Liver (tissue), 3 donors: ENCODE results near the gene SLC29A3.

ENCODE experiments used
- FOXA2 ChIP-seq: IDR thresholded peaks from 2 replicates; pipeline ENCODE4 v1.6.1; 2016; ENCODE audit warnings: antibody characterized with exemption
- JUND ChIP-seq, 2 donors: IDR thresholded peaks; 2 replicates each; pipeline ENCODE4 v1.6.1; 2016; ENCODE audit warnings: antibody characterized with exemption in 2 of 2
- NR2F2 ChIP-seq: IDR thresholded peaks from 2 replicates; pipeline ENCODE4 v1.6.1; 2016; ENCODE audit warnings: antibody characterized with exemption
- RAD21 ChIP-seq, 2 donors: IDR thresholded peaks; 2 replicates each; pipeline ENCODE4 v1.6.1; 2016; ENCODE audit warnings: antibody characterized with exemption in 2 of 2, mild to moderate bottlenecking in 2 of 2
- REST ChIP-seq: IDR thresholded peaks from 2 replicates; pipeline ENCODE4 v1.6.1; 2016; ENCODE audit warnings: antibody characterized with exemption, mild to moderate bottlenecking
- RXRA ChIP-seq, 2 donors: IDR thresholded peaks; 2 replicates each; pipeline ENCODE4 v1.6.1; 2017 to 2018; ENCODE audit warnings: antibody characterized with exemption in 2 of 2, mild to moderate bottlenecking in 1 of 2
- TAF1 ChIP-seq: conservative IDR thresholded peaks from 2 replicates; pipeline ENCODE4 v1.6.1; 2016; ENCODE audit warnings: antibody characterized with exemption, mild to moderate bottlenecking
- ZBTB33 ChIP-seq: IDR thresholded peaks from 2 replicates; pipeline ENCODE4 v1.6.1; 2016; ENCODE audit warnings: antibody characterized with exemption
- TF ChIP-seq, protein P1 (sequence below): fragments of 150-350 bp; IDR thresholded peaks from 2 replicates; pipeline ENCODE4 v1.5.1; 2017; ENCODE audit warnings: improper control_type of control experiment, low read depth, low read length; ENCODE audit not compliant: missing input control
- TF ChIP-seq, protein P2 (sequence below): IDR thresholded peaks from 2 replicates; pipeline ENCODE4 v1.6.1; 2016; ENCODE audit warnings: antibody characterized with exemption
- TF ChIP-seq, protein P3 (sequence below): IDR thresholded peaks from 2 replicates; pipeline ENCODE4 v1.6.1; 2016; ENCODE audit warnings: antibody characterized with exemption
- donor health status: healthy.
- donor health status: healthy.

- TF ChIP-seq, protein P1, sequence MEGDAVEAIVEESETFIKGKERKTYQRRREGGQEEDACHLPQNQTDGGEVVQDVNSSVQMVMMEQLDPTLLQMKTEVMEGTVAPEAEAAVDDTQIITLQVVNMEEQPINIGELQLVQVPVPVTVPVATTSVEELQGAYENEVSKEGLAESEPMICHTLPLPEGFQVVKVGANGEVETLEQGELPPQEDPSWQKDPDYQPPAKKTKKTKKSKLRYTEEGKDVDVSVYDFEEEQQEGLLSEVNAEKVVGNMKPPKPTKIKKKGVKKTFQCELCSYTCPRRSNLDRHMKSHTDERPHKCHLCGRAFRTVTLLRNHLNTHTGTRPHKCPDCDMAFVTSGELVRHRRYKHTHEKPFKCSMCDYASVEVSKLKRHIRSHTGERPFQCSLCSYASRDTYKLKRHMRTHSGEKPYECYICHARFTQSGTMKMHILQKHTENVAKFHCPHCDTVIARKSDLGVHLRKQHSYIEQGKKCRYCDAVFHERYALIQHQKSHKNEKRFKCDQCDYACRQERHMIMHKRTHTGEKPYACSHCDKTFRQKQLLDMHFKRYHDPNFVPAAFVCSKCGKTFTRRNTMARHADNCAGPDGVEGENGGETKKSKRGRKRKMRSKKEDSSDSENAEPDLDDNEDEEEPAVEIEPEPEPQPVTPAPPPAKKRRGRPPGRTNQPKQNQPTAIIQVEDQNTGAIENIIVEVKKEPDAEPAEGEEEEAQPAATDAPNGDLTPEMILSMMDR = no peak
- no peak for TF ChIP-seq TAF1
- TF ChIP-seq, protein P2, sequence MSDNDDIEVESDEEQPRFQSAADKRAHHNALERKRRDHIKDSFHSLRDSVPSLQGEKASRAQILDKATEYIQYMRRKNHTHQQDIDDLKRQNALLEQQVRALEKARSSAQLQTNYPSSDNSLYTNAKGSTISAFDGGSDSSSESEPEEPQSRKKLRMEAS = no peak
- TF ChIP-seq NR2F2 = no peak
- TF ChIP-seq RAD21 (IDR thresholded peaks at IDR 0.05) = no peak
- TF ChIP-seq REST = no peak
- TF ChIP-seq ZBTB33 = no peak
- TF ChIP-seq FOXA2 = no peak
- TF ChIP-seq RXRA (IDR thresholded peaks at IDR 0.05) = no peak
- TF ChIP-seq JUND (IDR thresholded peaks at IDR 0.05) = no peak
- TF ChIP-seq, protein P3, sequence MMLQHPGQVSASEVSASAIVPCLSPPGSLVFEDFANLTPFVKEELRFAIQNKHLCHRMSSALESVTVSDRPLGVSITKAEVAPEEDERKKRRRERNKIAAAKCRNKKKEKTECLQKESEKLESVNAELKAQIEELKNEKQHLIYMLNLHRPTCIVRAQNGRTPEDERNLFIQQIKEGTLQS = no peak
Measured at GRCh38 chr10:71401056-71401455, 82.0 kb downstream of the SLC29A3 start.
